Naive thymus-derived CD8-positive, alpha-beta T cell (primary cell): ENCODE results near the gene SMIM5. TPM values are rescaled to one million over a fixed set of nuclear protein-coding genes. Genes with fewer than 3 reads are reported as not detected.

ENCODE experiments used
- ATAC-seq, 2 donors: fragments of 150-1000 bp; cut with Tn5 transposase in 1 of 2; sonication (Bioruptor Pico), chemical (Tn5 transposase) in 1 of 2; 1 replicate in 1 of 2; 2 replicates in 1 of 2; pipeline ENCODE4 v1.10.0; 2021; ENCODE audit warnings: mild to moderate bottlenecking in 2 of 2, moderate library complexity in 2 of 2
- POLR2A ChIA-PET: fragments of 350-600 bp; sonication (Branson Sonifier 250); formaldehyde crosslinking; loops from one replicate; lab custom pipeline; 2021; ENCODE audit warnings: antibody characterized with exemption; lab: Charles Lee
- DNase-seq, 10 donors: peaks; one replicate each; pipeline versions ENCODE4 v3.0.0 to v3.0.0-alpha.2; 2020 to 2022
- H3K27ac Mint-ChIP-seq, 10 donors: one replicate each; pipeline ENCODE4 v1.8.0; 2020 to 2022; ENCODE audit warnings: mild to moderate bottlenecking in 10 of 10, mixed read lengths in 10 of 10, moderate library complexity in 4 of 10, inconsistent platforms in 1 of 10
- H3K27me3 Mint-ChIP-seq, 5 donors: one replicate each; pipeline ENCODE4 v1.8.0; 2021 to 2022; ENCODE audit warnings: mixed read lengths in 5 of 5
- H3K36me3 Mint-ChIP-seq, 3 donors: one replicate each; pipeline ENCODE4 v1.8.0; 2020 to 2022; ENCODE audit warnings: mixed read lengths in 3 of 3, mild to moderate bottlenecking in 2 of 3, inconsistent platforms in 1 of 3
- H3K4me1 Mint-ChIP-seq, 4 donors: one replicate each; pipeline ENCODE4 v1.8.0; 2021 to 2022; ENCODE audit warnings: mixed read lengths in 4 of 4
- H3K4me3 Mint-ChIP-seq, 10 donors: one replicate each; pipeline ENCODE4 v1.8.0; 2020 to 2022; ENCODE audit warnings: mild to moderate bottlenecking in 10 of 10, mixed read lengths in 10 of 10, moderate library complexity in 6 of 10, inconsistent platforms in 1 of 10
- H3K9me3 Mint-ChIP-seq, 9 donors: one replicate each; pipeline ENCODE4 v1.8.0; 2020 to 2022; ENCODE audit warnings: mixed read lengths in 9 of 9, mild to moderate bottlenecking in 3 of 9, inconsistent platforms in 1 of 9, moderate library complexity in 1 of 9
- polyA plus RNA-seq, 3 donors: library from polyadenylated mRNA; unstranded; fragments of 300-500 nt; fragmentation: Illumina TruSeq; gene quantifications; one replicate each; pipeline ENCODE4 v1.2.3, GENCODE V29; 2021
- total RNA-seq, 8 experiments: library from RNA in 2 of 8; stranded (reverse) in 2 of 8; gene quantifications; one replicate each; pipeline ENCODE4 v1.2.3 and lab custom pipeline; 2021 to 2026

The SMIM5 gene
- total and polyA plus RNA-seq, 5 experiments from 2014 or later: 0.06 to 1.3 (median 0.47) TPM; not detected in 1

DNA sequence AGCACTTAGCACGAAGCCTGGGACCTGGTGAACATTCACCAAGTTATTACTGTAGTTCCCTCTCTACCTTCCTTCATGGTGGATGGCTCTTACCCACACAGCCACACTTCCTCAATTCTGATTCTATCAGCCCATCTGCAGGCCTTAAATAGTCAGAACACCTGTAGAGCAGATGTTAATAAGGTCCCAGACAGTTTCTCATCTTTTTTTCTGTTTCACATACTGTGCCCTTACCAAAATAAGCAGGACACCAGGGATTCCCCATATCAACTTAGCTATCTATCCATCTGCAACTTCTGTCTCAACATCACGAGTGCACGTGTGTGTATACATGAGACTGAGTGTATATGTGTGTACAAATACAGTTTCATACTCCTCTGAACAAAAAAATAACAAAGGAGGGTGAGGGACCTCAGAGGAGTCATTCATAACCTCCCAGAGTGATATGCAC lies 30.9 kb downstream of the SMIM5 start:
- Mint-ChIP-seq H3K27me3 (no peaks in the 10 kb centered on the region), H3K36me3 (peaks cover 0 to 40% (median 13%) of the 10 kb centered on the region in 3 donors), H3K27ac (peak overlapping the region in 3 of 10 donors; percentile 23 to 74 (median 36)), H3K9me3 (no peaks in the 10 kb centered on the region), H3K4me1 (peaks cover 7 to 23% (median 13%) of the 10 kb centered on the region in 4 donors), H3K4me3 (peak overlapping the region in 2 of 10 donors; percentile 2 to 43)
- POLR2A ChIA-PET: interaction anchor here (0.7 kb wide), 1 partner anchor 223 kb away, joined by 4 read pairs; no protein-coding TSS in a partner anchor
- ATAC-seq: no peak
- DNase-seq: no peak

- ATAC-seq: no peak
Observed at GRCh38 chr17:75665981-75666380, 32.7 kb downstream of the SMIM5 start.

DNA sequence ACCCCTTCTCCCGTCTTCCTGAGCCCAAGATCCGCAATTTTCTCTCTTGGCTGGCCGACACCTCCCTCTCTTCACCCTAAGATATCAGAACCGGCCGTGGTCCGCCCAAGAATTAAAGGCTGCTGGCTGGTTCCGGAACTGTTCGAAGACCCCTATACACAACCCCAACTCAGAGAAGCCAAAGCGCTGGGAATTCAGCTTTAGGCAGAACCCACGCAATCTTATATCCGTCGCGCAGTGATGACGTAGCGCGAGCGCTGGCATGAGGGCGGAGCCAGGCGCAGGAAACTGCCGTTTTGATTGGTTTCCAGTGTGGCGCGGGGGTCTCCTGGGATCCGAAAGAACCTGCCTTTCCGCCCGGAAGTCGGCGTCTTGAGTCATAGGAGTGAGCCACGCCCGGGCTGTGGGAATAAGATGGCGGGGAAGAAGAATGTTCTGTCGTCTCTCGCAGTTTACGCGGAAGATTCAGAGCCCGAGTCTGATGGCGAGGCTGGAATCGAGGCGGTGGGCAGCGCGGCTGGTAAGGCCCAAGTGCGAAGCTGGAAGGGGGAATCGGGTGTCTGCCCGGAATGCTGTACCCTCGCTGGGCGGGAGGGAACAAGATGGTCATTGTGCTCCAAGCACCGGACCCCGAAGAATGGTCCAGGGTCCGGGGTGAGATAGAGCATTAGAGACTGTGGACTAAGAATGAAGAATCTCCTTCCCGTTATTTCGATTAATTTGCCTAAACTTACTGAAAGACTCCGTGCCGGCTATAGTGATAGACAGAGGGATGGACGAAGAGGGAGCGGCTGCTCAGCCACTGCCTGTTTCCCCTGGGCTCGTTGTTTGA lies 33.9 kb downstream of the SMIM5 start, which contains the start of the genes RECQL5 and SAP30BP:
Gene RECQL5 (minus strand): TSS at position 196 of the 832 bp plus-strand sequence. CDS start 597 bp downstream, outside the sequence.
Gene SAP30BP (plus strand): TSS at position 380 of the 832 bp plus-strand sequence. CDS start 35 bp downstream, at position 415.
- POLR2A ChIA-PET: interaction anchor here (0.6 to 2.4 kb wide), 22 partner anchors 9 to 1060 kb away, joined by 3 to 13 read pairs (median 4); partner anchors contain the start of genes FDXR, ITGB4, METTL23 and MIF4GD
- H3K9me3 Mint-ChIP-seq: no peaks in the 10 kb centered on the region
- no peaks in the 10 kb centered on the region for H3K27me3 Mint-ChIP-seq
- H3K27ac Mint-ChIP-seq: peak within 1 kb of the TSS in 7 of 10 donors; percentile 18 to 84 (median 60)
- ATAC-seq: peak; percentile 100
- peak within 1 kb of the TSS in 7 of 10 donors; percentile 12 to 76 (median 60) for H3K4me3 Mint-ChIP-seq
- H3K4me1 Mint-ChIP-seq: peaks cover 16 to 34% (median 23%) of the 10 kb centered on the region in 4 donors
- peak; percentile 95 to 99 (median 96) for DNase-seq
- peaks cover 0 to 53% (median 13%) of the 10 kb centered on the region in 3 donors for H3K36me3 Mint-ChIP-seq

More at GRCh38 chr17:75665981-75666380, 32.7 kb downstream of the SMIM5 start:
- H3K4me3 Mint-ChIP-seq: peak overlapping the region in 7 of 10 donors; percentile 12 to 76 (median 54)
- H3K4me1 Mint-ChIP-seq: peaks cover 13 to 33% (median 20%) of the 10 kb centered on the region in 4 donors
- peak overlapping the region in 7 of 10 donors; percentile 18 to 84 (median 60) for H3K27ac Mint-ChIP-seq
- no peak for DNase-seq
- POLR2A ChIA-PET: interaction anchor here (0.6 to 2.4 kb wide), 11 partner anchors 9 to 395 kb away, joined by 3 to 13 read pairs (median 5); partner anchors contain the start of genes MIF4GD, TMEM94 and WBP2
- peaks cover 0 to 52% (median 18%) of the 10 kb centered on the region in 3 donors for H3K36me3 Mint-ChIP-seq
- H3K9me3 Mint-ChIP-seq: no peaks in the 10 kb centered on the region
- H3K27me3 Mint-ChIP-seq: no peaks in the 10 kb centered on the region

GRCh38 chr17:75667825-75668224 lies 34.6 kb downstream of the SMIM5 start:
- ATAC-seq (no peak), DNase-seq (no peak)
- H3K27me3 Mint-ChIP-seq: no peaks in the 10 kb centered on the region
- H3K36me3 Mint-ChIP-seq: peaks cover 0 to 53% (median 8%) of the 10 kb centered on the region in 3 donors
- no peak overlapping the region for H3K4me3 Mint-ChIP-seq
- peaks cover 14 to 34% (median 21%) of the 10 kb centered on the region in 4 donors for H3K4me1 Mint-ChIP-seq
- H3K9me3 Mint-ChIP-seq: no peaks in the 10 kb centered on the region
- POLR2A ChIA-PET: interaction anchor here (0.9 to 2.4 kb wide), 8 partner anchors 9 to 1059 kb away, joined by 3 to 13 read pairs (median 4); partner anchors contain the start of genes ITGB4, METTL23 and WBP2
- H3K27ac Mint-ChIP-seq: no peak overlapping the region

GRCh38 chr17:75668489-75668888 lies 35.3 kb downstream of the SMIM5 start:
- no peaks in the 10 kb centered on the region for H3K9me3 Mint-ChIP-seq
- POLR2A ChIA-PET: interaction anchor here (0.5 to 2.4 kb wide), 2 partner anchors 20 to 59 kb away, joined by 3 to 13 read pairs; no protein-coding TSS in a partner anchor
- DNase-seq (no peak), ATAC-seq (no peak)
- peaks cover 14 to 34% (median 22%) of the 10 kb centered on the region in 4 donors for H3K4me1 Mint-ChIP-seq
- H3K27me3 Mint-ChIP-seq: no peaks in the 10 kb centered on the region
- H3K4me3 Mint-ChIP-seq: peak overlapping the region in 1 of 10 donors; percentile 60
- H3K36me3 Mint-ChIP-seq: peaks cover 0 to 59% (median 8%) of the 10 kb centered on the region in 3 donors
- peak overlapping the region in 3 of 10 donors; percentile 38 to 85 (median 57) for H3K27ac Mint-ChIP-seq

DNA sequence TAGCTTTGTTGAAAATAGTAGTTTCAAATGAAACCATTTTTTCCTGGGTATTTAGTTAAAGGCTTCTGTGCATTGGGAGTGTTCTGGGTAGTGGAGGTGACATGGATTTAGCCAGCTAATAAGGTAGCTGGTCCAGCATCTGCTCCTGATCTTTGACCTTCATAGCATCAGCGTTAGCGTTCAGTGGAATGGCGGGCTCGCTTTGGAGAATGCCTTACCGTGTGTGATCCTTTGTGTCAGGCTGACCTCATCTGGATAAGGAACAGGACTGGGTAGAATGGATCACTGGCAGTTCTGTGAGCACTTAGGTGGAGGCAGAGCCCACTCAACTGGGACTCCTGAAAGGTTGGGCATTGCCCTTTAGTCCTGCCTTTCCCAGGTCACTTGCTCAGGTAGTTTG lies 37.6 kb downstream of the SMIM5 start:
- H3K4me1 Mint-ChIP-seq: peaks cover 10 to 25% (median 20%) of the 10 kb centered on the region in 4 donors
- H3K9me3 Mint-ChIP-seq: no peaks in the 10 kb centered on the region
- POLR2A ChIA-PET: no interaction called here
- H3K27me3 Mint-ChIP-seq: no peaks in the 10 kb centered on the region
- DNase-seq (no peak), ATAC-seq (no peak)
- H3K27ac Mint-ChIP-seq: peak overlapping the region in 2 of 10 donors; percentile 52 to 57
- peak overlapping the region in 1 of 10 donors; percentile 39 for H3K4me3 Mint-ChIP-seq
- H3K36me3 Mint-ChIP-seq: peaks cover 0 to 66% (median 5%) of the 10 kb centered on the region in 3 donors

GRCh38 chr17:75672011-75672410 lies 38.8 kb downstream of the SMIM5 start:
- no peak overlapping the region for H3K4me3 Mint-ChIP-seq
- peaks cover 0 to 75% (median 5%) of the 10 kb centered on the region in 3 donors for H3K36me3 Mint-ChIP-seq
- ATAC-seq: no peak
- peaks cover 7 to 21% (median 17%) of the 10 kb centered on the region in 4 donors for H3K4me1 Mint-ChIP-seq
- DNase-seq: no peak
- H3K27me3 Mint-ChIP-seq: no peaks in the 10 kb centered on the region
- POLR2A ChIA-PET: interaction anchor here (1.0 kb wide), 2 partner anchors 9 to 81 kb away, joined by 3 to 4 read pairs; no protein-coding TSS in a partner anchor
- no peaks in the 10 kb centered on the region for H3K9me3 Mint-ChIP-seq
- H3K27ac Mint-ChIP-seq: peak overlapping the region in 1 of 10 donors; percentile 13

GRCh38 chr17:75673487-75673886 lies 40.3 kb downstream of the SMIM5 start:
- Mint-ChIP-seq H3K9me3 (no peaks in the 10 kb centered on the region), H3K4me1 (peaks cover 5 to 21% (median 15%) of the 10 kb centered on the region in 4 donors), H3K4me3 (no peak overlapping the region), H3K36me3 (peaks cover 0 to 75% (median 5%) of the 10 kb centered on the region in 3 donors), H3K27ac (peak overlapping the region in 2 of 10 donors; percentile 30 to 51), H3K27me3 (no peaks in the 10 kb centered on the region)
- DNase-seq (no peak), ATAC-seq (no peak)
- POLR2A ChIA-PET: no interaction called here

DNA sequence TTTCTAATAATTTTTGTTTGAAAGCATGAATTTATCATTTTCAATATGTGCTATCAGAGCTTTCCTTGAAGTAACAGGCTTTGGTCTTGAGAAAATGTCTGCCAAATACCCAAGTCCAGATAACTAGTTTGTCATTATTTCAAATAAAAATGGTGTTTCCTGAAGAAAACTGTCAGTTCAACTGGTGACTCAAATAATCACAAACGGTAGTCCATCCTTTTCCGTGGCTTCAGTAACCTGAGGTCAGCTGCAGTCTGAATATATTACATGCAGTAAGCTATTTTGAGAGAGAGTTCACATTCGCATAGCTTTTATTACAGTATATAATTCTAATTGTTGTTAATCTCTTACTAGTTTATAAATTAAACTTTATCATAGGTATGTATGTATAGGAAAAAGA lies 43.2 kb downstream of the SMIM5 start:
- POLR2A ChIA-PET: interaction anchor here (1.2 kb wide), 1 partner anchor 9 kb away, joined by 3 read pairs; the partner anchor contains the start of genes RECQL5 and SAP30BP
- Mint-ChIP-seq H3K36me3 (peaks cover 0 to 72% (median 0%) of the 10 kb centered on the region in 3 donors), H3K4me3 (no peak overlapping the region), H3K27me3 (no peaks in the 10 kb centered on the region), H3K27ac (peak overlapping the region in 1 of 10 donors; percentile 48), H3K4me1 (peaks cover 0 to 15% (median 5%) of the 10 kb centered on the region in 4 donors), H3K9me3 (no peaks in the 10 kb centered on the region)
- no peak for DNase-seq
- no peak for ATAC-seq

DNA sequence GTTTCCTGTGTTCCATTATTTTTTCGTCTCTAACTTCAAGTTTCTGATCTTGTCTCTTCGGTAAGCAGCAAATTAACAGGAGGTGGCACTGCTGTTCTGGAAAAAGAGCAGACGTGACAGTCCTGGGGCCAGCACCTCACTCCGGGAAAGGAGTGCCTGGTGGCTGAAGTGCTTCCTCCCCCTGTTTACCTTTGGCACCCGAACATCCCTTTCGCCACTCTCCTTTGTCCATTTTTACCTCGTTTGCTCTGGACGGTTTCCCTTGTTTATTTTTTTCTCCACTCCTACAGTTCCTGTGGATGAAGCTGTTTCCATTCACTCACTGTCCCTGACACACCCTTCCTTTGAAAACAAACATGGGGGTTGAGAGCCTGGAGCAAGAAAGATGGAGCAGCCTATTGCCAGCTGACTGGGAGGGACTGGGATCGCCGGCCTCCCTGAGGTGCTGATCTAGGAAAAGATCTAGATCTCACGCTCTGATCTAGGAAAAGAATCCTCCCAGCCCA lies 46.5 kb downstream of the SMIM5 start:
- Mint-ChIP-seq H3K4me3 (no peak overlapping the region), H3K36me3 (peaks cover 0 to 57% (median 0%) of the 10 kb centered on the region in 3 donors), H3K4me1 (peaks cover 0 to 26% (median 10%) of the 10 kb centered on the region in 4 donors), H3K27me3 (no peaks in the 10 kb centered on the region), H3K9me3 (no peaks in the 10 kb centered on the region), H3K27ac (peak overlapping the region in 2 of 10 donors; percentile 43 to 70)
- POLR2A ChIA-PET: interaction anchor here (0.6 kb wide), 1 partner anchor 74 kb away, joined by 3 read pairs; no protein-coding TSS in a partner anchor
- no peak for DNase-seq
- ATAC-seq: no peak

- Mint-ChIP-seq H3K27ac (no peak overlapping the region), H3K4me1 (peaks cover 2 to 29% (median 8%) of the 10 kb centered on the region in 4 donors), H3K9me3 (no peaks in the 10 kb centered on the region), H3K4me3 (no peak overlapping the region), H3K36me3 (peaks cover 0 to 57% (median 0%) of the 10 kb centered on the region in 3 donors), H3K27me3 (no peaks in the 10 kb centered on the region)
- ATAC-seq (no peak), DNase-seq (no peak)
- POLR2A ChIA-PET: interaction anchor here (0.6 kb wide), 1 partner anchor 73 kb away, joined by 3 read pairs; no protein-coding TSS in a partner anchor
Observed at GRCh38 chr17:75680431-75680830, 47.2 kb downstream of the SMIM5 start.
